Measurements from ENCODE around the gene KDM1A. TPM values are rescaled to one million over a fixed set of nuclear protein-coding genes. Genes with fewer than 3 reads are reported as not detected.
"Not testable (repeated sequence)": the region's sequence is repeated elsewhere in the genome, so short reads cannot be mapped to it uniquely, and the experiment has no call there.

KDM1A gene
- polyA plus RNA-seq, 1 experiment: 91.8 TPM

DNA sequence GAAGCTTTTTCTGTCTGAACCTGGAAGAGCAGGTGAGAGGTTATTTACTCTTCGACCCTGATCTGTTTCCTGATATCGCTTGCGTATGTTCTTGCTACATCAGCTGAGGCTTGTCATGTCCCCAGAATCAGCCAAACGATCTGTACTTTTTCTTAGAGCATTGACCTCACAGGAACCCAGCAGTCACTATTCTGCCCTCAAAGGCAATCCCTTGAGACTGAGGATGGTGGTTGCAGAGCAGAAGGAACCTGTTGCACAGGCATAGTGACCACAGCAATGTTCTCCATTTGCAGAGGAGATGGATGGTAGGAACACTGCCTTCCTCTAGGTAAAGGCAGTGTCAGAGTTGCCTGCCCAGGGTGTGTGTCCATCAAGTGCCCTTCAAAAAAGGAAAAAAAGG lies 35.3 kb upstream of the KDM1A start:
- Histone ChIP-seq H3K9me3 (ENCODE audit: control insufficient read depth, insufficient read depth, low read length) (no peaks in the 10 kb centered on the region), H3K27ac (ENCODE audit: low read depth, low read length) (no peak overlapping the region), H3K27me3 (ENCODE audit: control insufficient read depth, insufficient read depth, low read length) (peaks cover 25% of the 10 kb centered on the region), H3K4me3 (ENCODE audit: low read depth, low read length) (no peak overlapping the region)
- ChIA-PET CTCF (interaction anchor here (1.5 kb wide), 1 partner anchor 200 kb away, joined by 4 read pairs; no protein-coding TSS in a partner anchor), POLR2A (no interaction called here)
- no peak for TF ChIP-seq CTCF (IDR thresholded peaks at IDR 0.05; ENCODE audit: low read depth, low read length)
- DNase-seq (ENCODE audit: low read depth, low spot score): no peak

DNA sequence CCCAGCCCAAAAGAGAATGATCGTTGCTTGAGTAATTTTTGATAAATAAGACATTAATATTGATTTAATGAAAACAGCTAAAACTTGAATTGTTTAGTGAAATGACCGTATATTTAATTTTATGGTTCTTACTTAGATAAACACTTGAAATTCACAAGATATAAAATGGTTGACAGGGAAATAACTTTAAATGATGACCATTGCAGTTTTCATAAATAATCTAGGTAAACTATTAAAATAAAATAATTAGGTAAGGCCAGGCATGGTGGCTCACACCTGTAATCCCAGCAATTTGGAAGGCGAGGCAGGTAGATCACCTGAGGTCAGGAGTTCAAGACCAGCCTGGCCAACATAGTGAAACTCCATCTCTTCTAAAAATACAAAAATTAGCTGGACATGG lies 26.9 kb upstream of the KDM1A start:
- CTCF ChIA-PET; POLR2A ChIA-PET; H3K27me3 ChIP-seq (ENCODE audit: control insufficient read depth, insufficient read depth, low read length); H3K27ac ChIP-seq (ENCODE audit: low read depth, low read length); DNase-seq (ENCODE audit: low read depth, low spot score); H3K4me3 ChIP-seq (ENCODE audit: low read depth, low read length): not testable (repeated sequence)
- peaks cover 10% of the 10 kb centered on the region for H3K9me3 ChIP-seq (ENCODE audit: control insufficient read depth, insufficient read depth, low read length)

GRCh38 chr1:22993220-22993795 lies 26.0 kb upstream of the KDM1A start:
- H3K9me3 ChIP-seq (ENCODE audit: control insufficient read depth, insufficient read depth, low read length): peaks cover 10% of the 10 kb centered on the region
- H3K27ac ChIP-seq (ENCODE audit: low read depth, low read length); H3K4me3 ChIP-seq (ENCODE audit: low read depth, low read length); CTCF ChIA-PET; POLR2A ChIA-PET; DNase-seq (ENCODE audit: low read depth, low spot score); H3K27me3 ChIP-seq (ENCODE audit: control insufficient read depth, insufficient read depth, low read length): not testable (repeated sequence)

DNA sequence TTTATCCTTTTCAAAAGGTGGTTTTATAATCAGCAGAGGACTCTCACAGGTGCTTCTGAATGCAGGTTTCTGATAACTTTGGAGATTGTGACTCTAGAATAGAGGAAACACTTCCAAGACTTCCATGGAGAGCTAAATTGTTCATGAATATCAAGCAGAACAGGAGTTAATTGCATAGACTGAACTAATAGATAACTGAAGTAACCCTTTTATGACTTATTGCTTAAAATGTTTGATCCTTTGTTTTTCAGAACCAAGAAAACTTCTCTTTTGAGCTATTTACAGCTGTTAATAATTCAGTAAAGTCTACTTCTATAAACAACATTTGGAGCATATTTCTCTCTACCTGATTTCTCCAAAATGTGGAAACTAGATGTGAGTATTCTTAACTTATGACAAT lies 23.5 kb upstream of the KDM1A start:
- no peak for DNase-seq (ENCODE audit: low read depth, low spot score)
- peaks cover 7% of the 10 kb centered on the region for H3K27me3 ChIP-seq (ENCODE audit: control insufficient read depth, insufficient read depth, low read length)
- CTCF ChIA-PET: no interaction called here
- H3K9me3 ChIP-seq (ENCODE audit: control insufficient read depth, insufficient read depth, low read length): peaks cover 15% of the 10 kb centered on the region
- TF ChIP-seq CTCF (IDR thresholded peaks at IDR 0.05; ENCODE audit: low read depth, low read length): no peak
- POLR2A ChIA-PET: no interaction called here
- H3K27ac ChIP-seq (ENCODE audit: low read depth, low read length): no peak overlapping the region
- H3K4me3 ChIP-seq (ENCODE audit: low read depth, low read length): no peak overlapping the region

DNA sequence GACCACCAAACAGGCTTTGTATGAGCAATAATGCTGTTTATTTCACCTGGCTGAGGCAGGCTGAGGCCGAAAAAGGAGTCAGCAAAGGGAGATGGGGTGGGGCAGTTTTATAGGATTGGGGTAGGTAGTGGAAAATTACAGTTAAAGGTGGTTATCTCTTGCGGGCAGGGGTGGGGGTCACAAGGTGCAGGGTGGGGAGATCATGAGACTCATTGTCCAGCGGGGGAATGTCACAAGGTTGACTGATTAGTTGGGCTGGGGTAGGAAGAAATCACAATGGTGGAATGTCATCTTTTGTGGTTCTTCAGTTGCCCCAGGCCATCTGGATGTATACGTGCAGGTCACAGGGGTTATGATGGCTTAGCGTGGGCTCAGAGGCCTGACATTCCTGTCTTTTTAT lies 21.7 kb upstream of the KDM1A start:
- CTCF ChIA-PET; POLR2A ChIA-PET; H3K27ac ChIP-seq (ENCODE audit: low read depth, low read length); H3K4me3 ChIP-seq (ENCODE audit: low read depth, low read length); DNase-seq (ENCODE audit: low read depth, low spot score): not testable (repeated sequence)
- peaks cover 10% of the 10 kb centered on the region for H3K27me3 ChIP-seq (ENCODE audit: control insufficient read depth, insufficient read depth, low read length)
- H3K9me3 ChIP-seq (ENCODE audit: control insufficient read depth, insufficient read depth, low read length): peaks cover 10% of the 10 kb centered on the region

- H3K27ac ChIP-seq (ENCODE audit: low read depth, low read length); POLR2A ChIA-PET; CTCF ChIA-PET; H3K4me3 ChIP-seq (ENCODE audit: low read depth, low read length); H3K9me3 ChIP-seq (ENCODE audit: control insufficient read depth, insufficient read depth, low read length); DNase-seq (ENCODE audit: low read depth, low spot score): not testable (repeated sequence)
- peaks cover 18% of the 10 kb centered on the region for H3K27me3 ChIP-seq (ENCODE audit: control insufficient read depth, insufficient read depth, low read length)
Measured at GRCh38 chr1:23000133-23000532, 19.1 kb upstream of the KDM1A start.

GRCh38 chr1:23002218-23002617 lies 17.1 kb upstream of the KDM1A start:
- H3K9me3 ChIP-seq (ENCODE audit: control insufficient read depth, insufficient read depth, low read length); CTCF ChIA-PET; POLR2A ChIA-PET; DNase-seq (ENCODE audit: low read depth, low spot score); H3K27ac ChIP-seq (ENCODE audit: low read depth, low read length); H3K4me3 ChIP-seq (ENCODE audit: low read depth, low read length): not testable (repeated sequence)
- peaks cover 18% of the 10 kb centered on the region for H3K27me3 ChIP-seq (ENCODE audit: control insufficient read depth, insufficient read depth, low read length)

Data from AG04450 (cell line).